ENCODE results near the gene SUSD5. TPM values are rescaled to one million over a fixed set of nuclear protein-coding genes. Genes with fewer than 3 reads are reported as not detected.

The SUSD5 gene
- total and polyA plus RNA-seq, 2 of the 4 experiments (the other 2 are of a cell fraction) = 1.4 to 2.9 TPM

DNA sequence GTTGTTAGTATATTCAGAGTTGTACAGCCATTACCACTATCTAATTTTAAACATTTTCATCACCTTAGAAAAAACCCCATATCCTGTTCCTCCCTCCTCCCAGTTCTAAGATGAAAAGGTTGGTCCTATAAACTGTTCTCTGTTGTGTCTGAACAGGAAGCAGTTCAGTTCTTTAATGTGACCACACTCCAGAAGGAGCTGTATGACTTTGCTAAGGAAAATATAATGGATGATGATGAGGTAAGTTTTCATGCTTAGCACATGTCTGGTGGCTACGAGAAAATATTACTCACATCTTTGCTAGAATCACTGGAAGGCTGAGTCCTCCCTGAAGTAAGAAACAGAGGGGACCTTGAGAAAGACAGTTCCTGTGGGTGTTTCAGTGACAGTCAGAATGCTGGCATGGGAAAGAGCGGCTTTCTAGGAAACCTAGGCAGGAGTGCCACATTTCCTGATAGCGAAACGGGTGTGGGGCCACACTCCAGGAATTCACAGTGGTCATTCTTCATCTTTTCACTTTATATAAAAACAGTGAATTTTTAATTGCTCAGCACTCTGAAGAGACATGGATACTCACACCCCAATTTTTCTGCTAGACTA, 84.5 kb downstream of the SUSD5 start:
- no peak overlapping the region for H3K4me2 ChIP-seq (ENCODE audit: low read depth, low read length)
- H4K5ac ChIP-seq (ENCODE audit: low read depth, low read length) = no peak overlapping the region
- in situ Hi-C loops (cut with MboI; ENCODE audit: low sequenced_read_pairs) = loop anchor here (5.0 to 10.0 kb wide), 2 partner anchors 238 to 651 kb away; no protein-coding TSS in a partner anchor
- H3K56ac ChIP-seq (ENCODE audit: extremely low read depth, insufficient read depth, low read length) = no peak overlapping the region
- no peaks in the 10 kb centered on the region for H3K9me3 ChIP-seq (ENCODE audit: control insufficient read depth, insufficient read depth, low read length)
- H2BK5ac ChIP-seq (ENCODE audit: low read depth, low read length, poor library complexity, severe bottlenecking) = no peak overlapping the region
- intact Hi-C loops (cut with micrococcal nuclease) = no loop called here
- H4K20me1 ChIP-seq (ENCODE audit: insufficient read depth, low read length) = peaks cover 13% of the 10 kb centered on the region; the same call in 1 of the 2 replicates
- ChIA-PET CTCF (interaction anchor here (0.6 to 1.2 kb wide), 2 partner anchors 233 to 239 kb away, joined by 3 to 7 read pairs; no protein-coding TSS in a partner anchor), POLR2A (ENCODE audit: unreplicated experiment) (no interaction called here)
- H3K9me1 ChIP-seq (ENCODE audit: insufficient read depth, low read length) = no peaks in the 10 kb centered on the region
- no peak overlapping the region for H2AK9ac ChIP-seq (replicated peaks; ENCODE audit: low read depth, low read length, poor library complexity)
- BruUV-seq (replicated peaks) = no TSS peak
- no peak overlapping the region for H3K4me3 ChIP-seq (ENCODE audit: insufficient read depth, low read depth, low read length)
- dilution Hi-C loops (cut with HindIII; ENCODE audit: low sequenced_read_pairs, unreplicated experiment) = loop anchor here (25.0 kb wide), 1 partner anchor 253 kb away; no protein-coding TSS in a partner anchor
- H3K14ac ChIP-seq (replicated peaks; ENCODE audit: low read depth, low read length) = no peak overlapping the region
- peak; percentile 77 for DNase-seq
- no peak overlapping the region for H3K23ac ChIP-seq (ENCODE audit: low read depth, low read length)
- no peak overlapping the region for H3K4ac ChIP-seq (ENCODE audit: low read depth, low read length)
- H3K27me3 ChIP-seq (ENCODE audit: control insufficient read depth, insufficient read depth, low read length) = no peaks in the 10 kb centered on the region
- ATAC-seq (ENCODE audit: low read depth) = no peak
- H3K9ac ChIP-seq (ENCODE audit: low read depth, low read length) = no peak overlapping the region
- peaks cover 22% of the 10 kb centered on the region for H3K36me3 ChIP-seq (ENCODE audit: control insufficient read depth, insufficient read depth, low read length)
- 94% methylated on average over 2 of the region's 4 CpGs; no CpG with 5 or more reads in 1 of the 2 experiments for WGBS, 2 experiments (ENCODE audit: extremely low coverage in 2 of 2, insufficient read length in 1 of 2)
- no peak overlapping the region for H2BK20ac ChIP-seq (ENCODE audit: low read depth, low read length)
- H2BK15ac ChIP-seq (ENCODE audit: low read depth, low read length) = no peak overlapping the region
- H3K79me1 ChIP-seq (ENCODE audit: low read depth in 1 of 2, low read length in 2 of 2) = peaks cover 0 to 15% of the 10 kb centered on the region in 2 experiments; a peak in 1 of 4 replicates
- H3K4me1 ChIP-seq (ENCODE audit: control insufficient read depth, insufficient read depth, low read length) = peaks cover 4% of the 10 kb centered on the region
- H2AFZ ChIP-seq (replicated peaks; ENCODE audit: low read length, poor library complexity) = no peak overlapping the region
- no peak overlapping the region for H2AK5ac ChIP-seq (ENCODE audit: low read depth, low read length)
- TF ChIP-seq MXI1 (IDR thresholded peaks at IDR 0.05; ENCODE audit: borderline replicate concordance, low read depth, low read length) (no peak), CEBPB (IDR thresholded peaks at IDR 0.05; ENCODE audit: low read depth, low read length) (0 out of 2 replicates have a peak, but pooled peaks have one; percentile 3)
- TF ChIP-seq, protein P1, sequence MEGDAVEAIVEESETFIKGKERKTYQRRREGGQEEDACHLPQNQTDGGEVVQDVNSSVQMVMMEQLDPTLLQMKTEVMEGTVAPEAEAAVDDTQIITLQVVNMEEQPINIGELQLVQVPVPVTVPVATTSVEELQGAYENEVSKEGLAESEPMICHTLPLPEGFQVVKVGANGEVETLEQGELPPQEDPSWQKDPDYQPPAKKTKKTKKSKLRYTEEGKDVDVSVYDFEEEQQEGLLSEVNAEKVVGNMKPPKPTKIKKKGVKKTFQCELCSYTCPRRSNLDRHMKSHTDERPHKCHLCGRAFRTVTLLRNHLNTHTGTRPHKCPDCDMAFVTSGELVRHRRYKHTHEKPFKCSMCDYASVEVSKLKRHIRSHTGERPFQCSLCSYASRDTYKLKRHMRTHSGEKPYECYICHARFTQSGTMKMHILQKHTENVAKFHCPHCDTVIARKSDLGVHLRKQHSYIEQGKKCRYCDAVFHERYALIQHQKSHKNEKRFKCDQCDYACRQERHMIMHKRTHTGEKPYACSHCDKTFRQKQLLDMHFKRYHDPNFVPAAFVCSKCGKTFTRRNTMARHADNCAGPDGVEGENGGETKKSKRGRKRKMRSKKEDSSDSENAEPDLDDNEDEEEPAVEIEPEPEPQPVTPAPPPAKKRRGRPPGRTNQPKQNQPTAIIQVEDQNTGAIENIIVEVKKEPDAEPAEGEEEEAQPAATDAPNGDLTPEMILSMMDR (conservative IDR thresholded peaks at IDR 0.05; ENCODE audit: low read depth, low read length) = no peak
- H4K8ac ChIP-seq (ENCODE audit: low read depth in 2 of 2, low read length in 2 of 2) = no peak overlapping the region
- H3K18ac ChIP-seq (ENCODE audit: low read depth, low read length) = no peak overlapping the region
- no peak overlapping the region for H3K27ac ChIP-seq (ENCODE audit: insufficient read depth, low read length)
- no peak overlapping the region for H4K91ac ChIP-seq (ENCODE audit: insufficient read depth, low read depth, low read length)
- H2BK120ac ChIP-seq (ENCODE audit: low read depth, low read length) = no peak overlapping the region

All from IMR-90 (cell line).